IMR-90 (cell line): Measurements from ENCODE around the gene KRT72. TPM values are rescaled to one million over a fixed set of nuclear protein-coding genes. Genes with fewer than 3 reads are reported as not detected.

Experiments
- ATAC-seq: fragments of 200-7000 bp; cut with Tn5 transposase; 2 replicates; pipeline ENCODE4 v1.9.1; 2020; ENCODE audit warnings: low read depth, mild to moderate bottlenecking, moderate library complexity
- BruUV-seq: library from RNA; stranded (reverse); fragments of 400-500 nt; replicated peaks from 2 replicates; lab custom pipeline; 2021; lab: Mats Ljungman, UMichigan
- CTCF ChIA-PET: fragments of 300-600 bp; formaldehyde crosslinking; extraction: SDS; loops from one replicate; lab custom pipeline; 2021; ENCODE audit warnings: antibody characterized with exemption; lab: Yijun Ruan, JAX
- POLR2A ChIA-PET: fragments of 300-600 bp; sonication (Branson Sonifier 250); formaldehyde crosslinking; loops from one replicate; lab custom pipeline; 2022; ENCODE audit warnings: antibody characterized with exemption; ENCODE audit not compliant: unreplicated experiment; lab: Charles Lee
- DNase-seq: peaks from one replicate; pipeline ENCODE4 v3.0.0; 2013
- H2AFZ ChIP-seq: replicated peaks from 2 replicates; pipeline ENCODE3; 2013; ENCODE audit warnings: low read length, mild to moderate bottlenecking; ENCODE audit not compliant: poor library complexity
- H2AK5ac ChIP-seq: 2 replicates; pipeline ENCODE4 v1.6.1; 2013; ENCODE audit warnings: low read depth, low read length, inconsistent platforms
- H2AK9ac ChIP-seq: replicated peaks from 2 replicates; pipeline ENCODE3; 2013; ENCODE audit warnings: mild to moderate bottlenecking, low read depth, low read length, moderate library complexity; ENCODE audit not compliant: poor library complexity
- H2BK120ac ChIP-seq: 2 replicates; pipeline ENCODE4 v1.6.1; 2013; ENCODE audit warnings: low read depth, low read length, inconsistent platforms
- H2BK15ac ChIP-seq: 3 replicates; pipeline ENCODE4 v1.6.1; 2013; ENCODE audit warnings: low read depth, low read length, inconsistent platforms
- H2BK20ac ChIP-seq: 2 replicates; pipeline ENCODE4 v1.6.1; 2013; ENCODE audit warnings: low read depth, mild to moderate bottlenecking, inconsistent platforms, low read length, moderate library complexity
- H2BK5ac ChIP-seq: 2 replicates; pipeline ENCODE4 v1.6.1; 2013; ENCODE audit warnings: mild to moderate bottlenecking, low read depth, low read length, inconsistent platforms; ENCODE audit not compliant: poor library complexity, severe bottlenecking
- H3K14ac ChIP-seq: replicated peaks from 2 replicates; pipeline ENCODE4 v1.6.1; 2013; ENCODE audit warnings: low read depth, low read length, inconsistent platforms
- H3K18ac ChIP-seq: 2 replicates; pipeline ENCODE4 v1.6.1; 2013; ENCODE audit warnings: low read depth, low read length, control low read depth
- H3K23ac ChIP-seq: 2 replicates; pipeline ENCODE4 v1.6.1; 2013; ENCODE audit warnings: low read depth, low read length, inconsistent platforms
- H3K27ac ChIP-seq: 2 replicates; pipeline ENCODE4 v1.5.1; 2013; ENCODE audit warnings: mild to moderate bottlenecking, control low read depth, low read length; ENCODE audit not compliant: insufficient read depth
- H3K27me3 ChIP-seq: 2 replicates; pipeline ENCODE4 v1.6.1; 2013; ENCODE audit warnings: low read length; ENCODE audit not compliant: control insufficient read depth, insufficient read depth
- H3K36me3 ChIP-seq: 2 replicates; pipeline ENCODE4 v1.6.1; 2013; ENCODE audit warnings: low read length, mixed read lengths; ENCODE audit not compliant: control insufficient read depth, insufficient read depth
- H3K4ac ChIP-seq: 2 replicates; pipeline ENCODE4 v1.6.1; 2013; ENCODE audit warnings: low read depth, low read length, inconsistent platforms
- H3K4me1 ChIP-seq: 2 replicates; pipeline ENCODE4 v1.6.1; 2013; ENCODE audit warnings: low read length, mixed read lengths; ENCODE audit not compliant: control insufficient read depth, insufficient read depth
- H3K4me2 ChIP-seq: 2 replicates; pipeline ENCODE4 v1.6.1; 2013; ENCODE audit warnings: low read depth, mild to moderate bottlenecking, control low read depth, low read length, moderate library complexity
- H3K4me3 ChIP-seq: 2 replicates; pipeline ENCODE4 v1.5.1; 2013; ENCODE audit warnings: low read depth, mild to moderate bottlenecking, control low read depth, low read length, moderate library complexity; ENCODE audit not compliant: insufficient read depth
- H3K56ac ChIP-seq: 2 replicates; pipeline ENCODE4 v1.6.1; 2013; ENCODE audit warnings: low read length, inconsistent platforms; ENCODE audit not compliant: insufficient read depth; ENCODE audit errors: extremely low read depth
- H3K79me1 ChIP-seq, 2 experiments: 2 replicates each; pipeline ENCODE4 v1.6.1; 2013; ENCODE audit warnings: low read length in 2 of 2, inconsistent platforms in 1 of 2, low read depth in 1 of 2
- H3K9ac ChIP-seq: 2 replicates; pipeline ENCODE4 v1.6.1; 2013; ENCODE audit warnings: low read depth, low read length, control low read depth
- H3K9me1 ChIP-seq: 2 replicates; pipeline ENCODE4 v1.6.1; 2013; ENCODE audit warnings: low read length, inconsistent platforms; ENCODE audit not compliant: insufficient read depth
- H3K9me3 ChIP-seq: 2 replicates; pipeline ENCODE4 v1.6.1; 2013; ENCODE audit warnings: low read length; ENCODE audit not compliant: control insufficient read depth, insufficient read depth
- H4K20me1 ChIP-seq: 2 replicates; pipeline ENCODE4 v1.6.1; 2013; ENCODE audit warnings: low read length, inconsistent platforms; ENCODE audit not compliant: insufficient read depth
- H4K5ac ChIP-seq: 2 replicates; pipeline ENCODE4 v1.6.1; 2013; ENCODE audit warnings: mild to moderate bottlenecking, low read depth, low read length, control low read depth
- H4K8ac ChIP-seq, 2 experiments: 2 replicates each; pipeline ENCODE4 v1.6.1; 2013; ENCODE audit warnings: low read depth in 2 of 2, low read length in 2 of 2, control low read depth in 1 of 2, inconsistent platforms in 1 of 2
- H4K91ac ChIP-seq: 2 replicates; pipeline ENCODE4 v1.6.1; 2013; ENCODE audit warnings: low read depth, low read length, inconsistent platforms; ENCODE audit not compliant: insufficient read depth
- BHLHE40 ChIP-seq: fragments of 150-350 bp; IDR thresholded peaks from 2 replicates; pipeline ENCODE4 v1.6.1; 2016; ENCODE audit warnings: mild to moderate bottlenecking, low read depth, low read length
- CEBPB ChIP-seq: IDR thresholded peaks from 2 replicates; pipeline ENCODE4 v1.6.1; 2012; ENCODE audit warnings: low read depth, low read length, improper control_type of control experiment
- CHD1 ChIP-seq: IDR thresholded peaks from 2 replicates; pipeline ENCODE4 v1.6.1; 2012; ENCODE audit warnings: low read depth, low read length, improper control_type of control experiment
- ELK1 ChIP-seq: fragments of 150-350 bp; IDR thresholded peaks from 2 replicates; pipeline ENCODE4 v1.6.1; 2016; ENCODE audit warnings: low read depth, mild to moderate bottlenecking, low read length, moderate library complexity, borderline replicate concordance
- MAFK ChIP-seq: IDR thresholded peaks from 2 replicates; pipeline ENCODE4 v1.6.1; 2012; ENCODE audit warnings: low read depth, low read length, improper control_type of control experiment
- MAZ ChIP-seq: IDR thresholded peaks from 2 replicates; pipeline ENCODE4 v1.6.1; 2012; ENCODE audit warnings: low read depth, mild to moderate bottlenecking, low read length, improper control_type of control experiment, moderate library complexity, borderline replicate concordance
- MXI1 ChIP-seq: IDR thresholded peaks from 2 replicates; pipeline ENCODE4 v1.6.1; 2012; ENCODE audit warnings: low read depth, mild to moderate bottlenecking, low read length, moderate library complexity, borderline replicate concordance
- NFE2L2 ChIP-seq: fragments of 150-350 bp; IDR thresholded peaks from 2 replicates; pipeline ENCODE4 v1.6.1; 2016; ENCODE audit warnings: low read depth, mild to moderate bottlenecking, low read length
- POLR2A ChIP-seq: IDR thresholded peaks from 2 replicates; pipeline ENCODE4 v1.6.1; 2012; ENCODE audit warnings: mild to moderate bottlenecking, low read depth, low read length
- RAD21 ChIP-seq: IDR thresholded peaks from 2 replicates; pipeline ENCODE4 v1.6.1; 2012; ENCODE audit warnings: low read length, improper control_type of control experiment
- RCOR1 ChIP-seq: IDR thresholded peaks from 2 replicates; pipeline ENCODE4 v1.6.1; 2012; ENCODE audit warnings: mild to moderate bottlenecking, low read length, improper control_type of control experiment; ENCODE audit not compliant: insufficient replicate concordance
- RFX5 ChIP-seq: IDR thresholded peaks from 2 replicates; pipeline ENCODE4 v1.8.0; 2012; ENCODE audit warnings: low read depth, mild to moderate bottlenecking, low read length, moderate library complexity
- SMC3 ChIP-seq: fragments of 150-350 bp; IDR thresholded peaks from 2 replicates; pipeline ENCODE4 v1.6.1; 2016; ENCODE audit warnings: low read depth, mild to moderate bottlenecking, antibody characterized with exemption, low read length, moderate library complexity
- WGBS, 2 experiments: methylation state at CpG; one replicate each; pipeline versions ENCODE4 v1.1.5 to v1.1.7; 2013; ENCODE audit warnings: missing lambda C conversion rate in 2 of 2; ENCODE audit not compliant: insufficient read length in 1 of 2; ENCODE audit errors: extremely low coverage in 2 of 2; 5-methylcytosine and 5-hydroxymethylcytosine counted together
- dilution Hi-C: fragments of 300-500 bp; cut with HindIII; formaldehyde crosslinking; loops from one replicate; pipeline ENCODE4 v1.14.3; 2018; ENCODE audit warnings: low sequenced_read_pairs; ENCODE audit not compliant: unreplicated experiment
- in situ Hi-C: fragments of 300-500 bp; cut with MboI; formaldehyde crosslinking; loops from 3 replicates; pipeline ENCODE4 v1.14.3; 2019; ENCODE audit warnings: low sequenced_read_pairs, inconsistent platforms, mixed read lengths
- intact Hi-C: fragments of 100-400 bp; cut with micrococcal nuclease; formaldehyde crosslinking; loops from 2 replicates; pipeline ENCODE4 v1.10.0; 2022
- polyA plus RNA-seq, 3 experiments: library from polyadenylated mRNA; depleted of rRNA; stranded (reverse); fragments of >200 nt; gene quantifications; 2 replicates each; pipeline ENCODE4 v1.2.3, GENCODE V29; 2012; ENCODE audit warnings: low replicate concordance in 1 of 3
- total RNA-seq: library from RNA; depleted of rRNA; stranded (reverse); fragments of >200 nt; gene quantifications from 2 replicates; pipeline ENCODE4 v1.2.3, GENCODE V29; 2012
- TF ChIP-seq, protein P1 (sequence below): conservative IDR thresholded peaks from 2 replicates; pipeline ENCODE4 v1.5.1; 2012; ENCODE audit warnings: mild to moderate bottlenecking, low read depth, low read length, improper control_type of control experiment
- TF ChIP-seq, protein P2 (sequence below): fragments of 150-350 bp; IDR thresholded peaks from 2 replicates; pipeline ENCODE4 v1.6.1; 2017; ENCODE audit warnings: mild to moderate bottlenecking, antibody characterized with exemption, low read length, low read depth

KRT72 gene
- total and polyA plus RNA-seq, 2 of the 4 experiments (the other 2 are of a cell fraction), result not detected

DNA sequence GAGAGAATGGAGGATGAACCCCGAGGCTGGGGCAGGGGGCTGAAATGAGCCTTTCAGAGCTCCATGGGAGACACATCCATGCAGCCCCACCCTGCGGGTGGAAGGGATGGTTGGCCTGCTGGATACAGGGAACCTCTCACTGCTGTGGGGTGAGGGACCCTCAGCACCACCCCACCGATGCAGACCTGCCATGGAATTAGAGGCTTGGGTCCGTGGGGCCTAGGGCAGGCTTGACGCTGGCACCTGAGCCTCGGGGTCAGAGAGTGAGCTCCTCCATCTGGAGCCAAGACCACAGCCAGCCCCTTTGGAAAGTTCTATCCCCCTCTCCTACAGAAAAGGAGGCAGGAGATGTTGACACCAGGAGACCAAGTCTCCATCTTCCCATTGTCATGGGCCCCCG is 20.2 kb downstream of the KRT72 start:
- dilution Hi-C loops (no loop called here), intact Hi-C loops (no loop called here), in situ Hi-C loops (loop anchor here (5.0 to 10.0 kb wide), 3 partner anchors 296 to 426 kb away; no protein-coding TSS in a partner anchor)
- H2AK9ac ChIP-seq, result no peak overlapping the region
- no peak overlapping the region for H4K8ac ChIP-seq
- H3K27ac ChIP-seq, result no peak overlapping the region
- H3K23ac ChIP-seq, result no peak overlapping the region
- H3K4ac ChIP-seq, result no peak overlapping the region
- no peaks in the 10 kb centered on the region for H3K36me3 ChIP-seq
- H2BK20ac ChIP-seq, result no peak overlapping the region
- H2BK120ac ChIP-seq, result no peak overlapping the region
- no peak overlapping the region for H3K14ac ChIP-seq
- ChIA-PET CTCF (interaction anchor here (1.0 to 2.1 kb wide), 2 partner anchors 290 to 299 kb away, joined by 3 to 6 read pairs; no protein-coding TSS in a partner anchor), POLR2A (no interaction called here)
- H2AK5ac ChIP-seq, result no peak overlapping the region
- H4K91ac ChIP-seq, result no peak overlapping the region
- no peak overlapping the region for H3K18ac ChIP-seq
- no peak overlapping the region for H2BK15ac ChIP-seq
- peaks cover 50% of the 10 kb centered on the region for H3K27me3 ChIP-seq
- no peaks in the 10 kb centered on the region; the same call in 1 of the 2 replicates for H4K20me1 ChIP-seq
- no TSS peak for BruUV-seq
- H3K4me2 ChIP-seq, result no peak overlapping the region
- ATAC-seq (no peak), DNase-seq (no peak)
- H2AFZ ChIP-seq, result no peak overlapping the region
- no peak overlapping the region for H4K5ac ChIP-seq
- no peaks in the 10 kb centered on the region for H3K79me1 ChIP-seq
- H2BK5ac ChIP-seq, result no peak overlapping the region
- no peaks in the 10 kb centered on the region for H3K9me3 ChIP-seq
- TF ChIP-seq MXI1 (no peak), CHD1 (no peak), RAD21 (no peak), BHLHE40 (no peak), MAZ (no peak), NFE2L2 (no peak), RCOR1 (no peak), POLR2A (no peak), MAFK (no peak), CEBPB (no peak), RFX5 (no peak), SMC3 (no peak), ELK1 (no peak)
- TF ChIP-seq, protein P1, sequence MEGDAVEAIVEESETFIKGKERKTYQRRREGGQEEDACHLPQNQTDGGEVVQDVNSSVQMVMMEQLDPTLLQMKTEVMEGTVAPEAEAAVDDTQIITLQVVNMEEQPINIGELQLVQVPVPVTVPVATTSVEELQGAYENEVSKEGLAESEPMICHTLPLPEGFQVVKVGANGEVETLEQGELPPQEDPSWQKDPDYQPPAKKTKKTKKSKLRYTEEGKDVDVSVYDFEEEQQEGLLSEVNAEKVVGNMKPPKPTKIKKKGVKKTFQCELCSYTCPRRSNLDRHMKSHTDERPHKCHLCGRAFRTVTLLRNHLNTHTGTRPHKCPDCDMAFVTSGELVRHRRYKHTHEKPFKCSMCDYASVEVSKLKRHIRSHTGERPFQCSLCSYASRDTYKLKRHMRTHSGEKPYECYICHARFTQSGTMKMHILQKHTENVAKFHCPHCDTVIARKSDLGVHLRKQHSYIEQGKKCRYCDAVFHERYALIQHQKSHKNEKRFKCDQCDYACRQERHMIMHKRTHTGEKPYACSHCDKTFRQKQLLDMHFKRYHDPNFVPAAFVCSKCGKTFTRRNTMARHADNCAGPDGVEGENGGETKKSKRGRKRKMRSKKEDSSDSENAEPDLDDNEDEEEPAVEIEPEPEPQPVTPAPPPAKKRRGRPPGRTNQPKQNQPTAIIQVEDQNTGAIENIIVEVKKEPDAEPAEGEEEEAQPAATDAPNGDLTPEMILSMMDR, result no peak
- TF ChIP-seq, protein P2, sequence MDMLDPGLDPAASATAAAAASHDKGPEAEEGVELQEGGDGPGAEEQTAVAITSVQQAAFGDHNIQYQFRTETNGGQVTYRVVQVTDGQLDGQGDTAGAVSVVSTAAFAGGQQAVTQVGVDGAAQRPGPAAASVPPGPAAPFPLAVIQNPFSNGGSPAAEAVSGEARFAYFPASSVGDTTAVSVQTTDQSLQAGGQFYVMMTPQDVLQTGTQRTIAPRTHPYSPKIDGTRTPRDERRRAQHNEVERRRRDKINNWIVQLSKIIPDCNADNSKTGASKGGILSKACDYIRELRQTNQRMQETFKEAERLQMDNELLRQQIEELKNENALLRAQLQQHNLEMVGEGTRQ, result no peak
- H3K56ac ChIP-seq, result no peak overlapping the region
- H3K4me3 ChIP-seq, result no peak overlapping the region
- WGBS, 2 experiments, result no CpG with 5 or more reads among the region's 7 CpGs
- H3K9me1 ChIP-seq, result no peaks in the 10 kb centered on the region
- no peaks in the 10 kb centered on the region for H3K4me1 ChIP-seq
- H3K9ac ChIP-seq, result no peak overlapping the region
